Fibroblast of lung (primary cell): ENCODE measurements around the gene FMO4. TPM values are rescaled to one million over a fixed set of nuclear protein-coding genes. Genes with fewer than 3 reads are reported as not detected.

Source experiments
- DNase-seq, 2 donors: peaks; one replicate each; pipeline versions ENCODE4 v3.0.0 to v3.0.0-alpha.2; 2010; ENCODE audit warnings: low read depth in 2 of 2
- H2AFZ ChIP-seq: 2 replicates; pipeline ENCODE4 v1.5.1; 2012; ENCODE audit warnings: low read length, control low read depth, inconsistent platforms
- H3K27ac ChIP-seq: 2 replicates; pipeline ENCODE4 v1.5.1; 2011; ENCODE audit warnings: low read length, control low read depth; ENCODE audit not compliant: insufficient read depth
- H3K27me3 ChIP-seq: 2 replicates; pipeline ENCODE4 v1.5.1; 2011; ENCODE audit warnings: mild to moderate bottlenecking, low read length; ENCODE audit not compliant: control insufficient read depth, insufficient read depth
- H3K36me3 ChIP-seq: 2 replicates; pipeline ENCODE4 v1.5.1; 2011; ENCODE audit warnings: low read length; ENCODE audit not compliant: control insufficient read depth, insufficient read depth
- H3K4me1 ChIP-seq: 2 replicates; pipeline ENCODE4 v1.5.1; 2011; ENCODE audit warnings: low read length; ENCODE audit not compliant: control insufficient read depth, insufficient read depth; ENCODE audit errors: extremely low read depth
- H3K4me2 ChIP-seq: 2 replicates; pipeline ENCODE4 v1.5.1; 2011; ENCODE audit warnings: low read length, control low read depth; ENCODE audit not compliant: insufficient read depth; ENCODE audit errors: extremely low read depth
- H3K4me3 ChIP-seq, 4 experiments: fragments of 200-600 bp in 1 of 4; sonication (generic) in 1 of 4; replicated peaks in 1 of 4; 2 replicates each; pipeline ENCODE4 v1.5.1; 2011 to 2016; ENCODE audit warnings: low read length in 4 of 4, low read depth in 3 of 4, mild to moderate bottlenecking in 3 of 4, control low read depth in 2 of 4, inconsistent platforms in 1 of 4, mixed read lengths in 1 of 4; ENCODE audit not compliant: insufficient read depth in 1 of 4; ENCODE audit errors: control extremely low read depth in 1 of 4
- H3K79me2 ChIP-seq: 2 replicates; pipeline ENCODE4 v1.5.1; 2012; ENCODE audit warnings: mild to moderate bottlenecking, low read length, inconsistent platforms; ENCODE audit not compliant: control insufficient read depth, insufficient read depth
- H3K9ac ChIP-seq: 2 replicates; pipeline ENCODE4 v1.5.1; 2011; ENCODE audit warnings: mild to moderate bottlenecking, low read length, control low read depth; ENCODE audit not compliant: insufficient read depth
- H3K9me3 ChIP-seq: 2 replicates; pipeline ENCODE4 v1.5.1; 2012; ENCODE audit warnings: low read depth, low read length; ENCODE audit not compliant: control insufficient read depth, insufficient read depth
- H4K20me1 ChIP-seq: 2 replicates; pipeline ENCODE4 v1.5.1; 2011; ENCODE audit warnings: low read length; ENCODE audit not compliant: control insufficient read depth, insufficient read depth; ENCODE audit errors: extremely low read depth
- CTCF ChIP-seq, 2 donors: IDR thresholded peaks in 1 of 2; conservative IDR thresholded peaks in 1 of 2; 1 replicate in 1 of 2; 2 replicates in 1 of 2; pipeline ENCODE4 v1.5.1; 2011 to 2012; ENCODE audit warnings: low read length in 2 of 2, control low read depth in 1 of 2, inconsistent platforms in 1 of 2, low read depth in 1 of 2, mild to moderate bottlenecking in 1 of 2
- EZH2 ChIP-seq: IDR thresholded peaks from 2 replicates; pipeline ENCODE4 v1.5.1; 2012; ENCODE audit warnings: low read length, control low read depth, mild to moderate bottlenecking; ENCODE audit errors: missing control alignments
- polyA plus RNA-seq, 2 donors: library from polyadenylated mRNA; depleted of rRNA in 1 of 2; stranded (reverse) in 1 of 2; unstranded in 1 of 2; fragments of >200 nt; gene quantifications; 2 replicates each; pipeline ENCODE4 v1.2.1, GENCODE V29; 2011 to 2012; ENCODE audit warnings: missing spikeins in 1 of 2
- total RNA-seq: library from RNA; depleted of rRNA; stranded (reverse); fragments of >200 nt; gene quantifications from 2 replicates; pipeline ENCODE4 v1.2.1, GENCODE V29; 2014

Gene FMO4
- total and polyA plus RNA-seq, 2 donors (not counting 1 experiment from before 2014, with no cell fraction given) = 5.5 to 7.3 TPM

- Histone ChIP-seq H2AFZ (no peak overlapping the region), H3K27ac (no peak overlapping the region), H3K4me1 (no peaks in the 10 kb centered on the region), H3K9me3 (no peaks in the 10 kb centered on the region), H3K27me3 (no peaks in the 10 kb centered on the region), H3K4me2 (no peak overlapping the region), H3K4me3 (no peak overlapping the region), H3K36me3 (no peaks in the 10 kb centered on the region), H4K20me1 (no peaks in the 10 kb centered on the region), H3K79me2 (no peaks in the 10 kb centered on the region), H3K9ac (no peak overlapping the region)
- TF ChIP-seq EZH2 = no peak
- no peak for TF ChIP-seq CTCF (conservative IDR thresholded peaks at IDR 0.05 in 1 of 2, IDR thresholded peaks at IDR 0.05 in 1 of 2; ENCODE audit: low read depth in 1 of 2, low read length in 2 of 2)
- DNase-seq = peak in 1 of 2 donors; percentile 41
These were observed 65.9 kb downstream of the FMO4 start for GRCh38 chr1:171379846-171380245.

- no peak overlapping the region for H3K27ac ChIP-seq
- no peak overlapping the region for H3K4me3 ChIP-seq
- H4K20me1 ChIP-seq = no peaks in the 10 kb centered on the region
- H2AFZ ChIP-seq = no peak overlapping the region
- H3K9ac ChIP-seq = no peak overlapping the region
- no peak overlapping the region for H3K4me2 ChIP-seq
- H3K4me1 ChIP-seq = no peaks in the 10 kb centered on the region
- H3K79me2 ChIP-seq = no peaks in the 10 kb centered on the region
- no peak for TF ChIP-seq CTCF (conservative IDR thresholded peaks at IDR 0.05 in 1 of 2, IDR thresholded peaks at IDR 0.05 in 1 of 2; ENCODE audit: low read depth in 1 of 2, low read length in 2 of 2)
- TF ChIP-seq EZH2 = no peak
- H3K9me3 ChIP-seq = no peaks in the 10 kb centered on the region
- no peak for DNase-seq
- H3K36me3 ChIP-seq = no peaks in the 10 kb centered on the region
- no peaks in the 10 kb centered on the region for H3K27me3 ChIP-seq
These were observed 67.9 kb downstream of the FMO4 start for GRCh38 chr1:171381866-171382210.

GRCh38 chr1:171384496-171384895 is 70.5 kb downstream of the FMO4 start:
- H3K36me3 ChIP-seq = no peaks in the 10 kb centered on the region
- no peak for TF ChIP-seq CTCF (conservative IDR thresholded peaks at IDR 0.05 in 1 of 2, IDR thresholded peaks at IDR 0.05 in 1 of 2; ENCODE audit: low read depth in 1 of 2, low read length in 2 of 2)
- TF ChIP-seq EZH2 = no peak
- H3K4me2 ChIP-seq = no peak overlapping the region
- no peaks in the 10 kb centered on the region for H3K27me3 ChIP-seq
- H3K4me3 ChIP-seq = no peak overlapping the region
- no peak overlapping the region for H3K27ac ChIP-seq
- H3K4me1 ChIP-seq = no peaks in the 10 kb centered on the region
- H3K79me2 ChIP-seq = no peaks in the 10 kb centered on the region
- no peak overlapping the region for H3K9ac ChIP-seq
- DNase-seq = no peak
- H3K9me3 ChIP-seq = no peaks in the 10 kb centered on the region
- H2AFZ ChIP-seq = no peak overlapping the region
- H4K20me1 ChIP-seq = no peaks in the 10 kb centered on the region
